Stimulated activated CD4-positive, alpha-beta T cell treated with anti-CD3 and anti-CD28 coated beads, Interleukin-4, amount 100 ng/mL, for 48 hours (primary cell): ENCODE results near the gene OR52E2.
"Not testable (repeated sequence)": the region's sequence is repeated elsewhere in the genome, so short reads cannot be mapped to it uniquely, and the experiment has no call there.

Experiments
- DNase-seq, 2 donors: peaks; one replicate each; pipeline ENCODE4 v3.0.0-alpha.2; 2020; ENCODE audit warnings: low read depth in 2 of 2

The OR52E2 gene

DNA sequence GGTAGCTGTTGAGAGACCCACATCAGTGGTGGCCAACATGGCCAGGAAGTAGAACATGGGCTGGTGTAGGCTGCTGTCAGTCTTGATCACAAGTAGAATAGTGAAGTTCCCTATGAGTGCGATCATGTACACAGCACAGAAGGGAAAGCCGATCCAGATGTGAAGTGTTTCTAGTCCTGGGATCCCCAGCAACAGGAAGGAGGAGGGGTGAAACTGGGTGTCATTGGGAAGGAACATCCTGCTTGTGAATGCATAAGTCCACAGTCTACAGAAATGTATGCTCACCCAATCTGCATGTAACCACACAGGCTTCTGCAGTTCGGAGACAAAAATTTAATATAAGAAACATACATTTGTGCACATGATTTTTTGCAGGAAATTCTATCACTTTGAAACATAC is at the start of gene OR52E2:
Gene OR52E2 (minus strand): TSS at position 237 of the 400 bp plus-strand sequence. CDS start 0 bp downstream, at position 237.
- no peak for DNase-seq

DNA sequence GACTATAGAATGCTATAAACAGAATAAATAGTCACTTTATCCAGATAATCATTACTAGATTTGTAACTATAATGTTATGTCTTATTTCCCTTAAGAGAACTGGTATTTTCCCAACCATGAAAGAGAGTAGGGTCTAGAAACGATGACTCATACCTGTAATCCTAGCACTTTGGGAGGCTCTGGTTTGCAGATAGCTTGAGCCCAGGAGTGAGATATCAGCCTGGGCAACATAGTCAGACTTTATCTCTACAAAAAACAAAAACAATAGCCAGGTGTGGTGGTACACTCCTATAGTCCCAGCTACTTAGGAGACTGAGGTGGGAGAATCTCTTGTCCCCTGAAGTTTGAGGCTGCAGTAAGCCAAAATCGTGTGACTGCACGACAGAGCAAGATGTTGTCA is 47.9 kb upstream of the OR52E2 start:
- DNase-seq: no peak

GRCh38 chr11:5103066-5103465 is 43.6 kb upstream of the OR52E2 start:
- no peak for DNase-seq

GRCh38 chr11:5102246-5102645 is 42.8 kb upstream of the OR52E2 start:
- no peak for DNase-seq

DNA sequence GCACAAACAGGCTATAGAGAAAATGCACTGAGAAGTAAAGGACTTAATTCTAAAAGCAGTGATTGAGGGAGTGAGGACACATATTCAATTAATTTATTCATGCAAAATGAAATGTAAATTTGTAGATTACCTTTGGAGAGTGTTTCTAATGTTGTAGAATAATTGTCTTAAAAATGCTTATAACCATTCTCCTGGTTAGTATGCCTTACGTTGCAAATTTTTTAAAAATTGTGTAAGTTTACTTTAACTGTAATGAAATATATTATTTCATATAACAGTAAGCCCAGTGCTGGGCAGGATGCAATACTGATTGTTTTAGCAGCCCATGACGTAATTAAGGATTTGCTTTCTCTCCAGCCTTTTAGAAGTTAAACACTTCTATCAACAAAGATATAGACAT is 36.6 kb upstream of the OR52E2 start:
- DNase-seq: no peak

GRCh38 chr11:5092821-5093585 is 33.6 kb upstream of the OR52E2 start:
- no peak for DNase-seq

- no peak for DNase-seq
These were observed 31.2 kb upstream of the OR52E2 start for GRCh38 chr11:5090668-5091067.

- DNase-seq: no peak
These were observed 29.1 kb upstream of the OR52E2 start for GRCh38 chr11:5088556-5088955.

GRCh38 chr11:5083602-5084001 is 24.2 kb upstream of the OR52E2 start:
- DNase-seq: no peak

DNA sequence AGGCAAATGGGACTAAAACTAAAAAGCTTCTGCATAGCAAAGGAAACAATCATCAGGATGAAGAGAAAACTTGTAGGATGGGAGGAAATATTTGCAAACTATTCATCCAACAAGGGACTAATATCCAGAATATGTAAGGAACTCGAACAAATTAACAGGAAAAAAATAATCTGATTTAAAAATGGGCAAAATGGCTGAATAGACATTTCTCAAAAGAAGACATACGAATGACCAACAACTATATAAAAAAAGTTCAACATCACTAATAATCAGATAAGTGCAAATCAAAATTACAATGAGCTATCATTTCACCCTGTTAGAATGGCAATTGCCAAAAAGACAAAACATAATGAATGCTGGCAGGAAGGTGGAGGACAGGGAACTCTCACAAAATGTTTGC is 22.0 kb upstream of the OR52E2 start:
- DNase-seq: no peak

DNA sequence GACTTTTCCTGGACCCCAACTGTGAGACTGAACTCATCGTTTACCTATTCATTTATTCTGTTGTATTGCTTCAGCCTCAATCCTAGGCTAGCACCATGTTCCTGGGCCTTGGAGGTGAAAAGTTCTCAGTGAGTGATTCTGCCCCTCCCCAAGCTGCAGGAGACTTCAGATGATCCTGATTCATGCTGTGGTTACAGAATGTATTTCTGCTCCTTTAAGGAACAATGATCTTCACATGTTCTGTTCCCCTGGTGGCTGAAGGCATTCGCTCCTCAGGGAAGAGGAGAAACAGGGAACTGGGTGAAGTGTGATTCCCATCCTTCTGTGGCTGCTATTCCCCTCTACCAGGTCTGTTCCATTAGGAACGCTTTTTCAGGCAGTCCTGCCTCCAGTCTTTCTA is 12.4 kb upstream of the OR52E2 start:
- no peak for DNase-seq

GRCh38 chr11:5069272-5069671 is 9.8 kb upstream of the OR52E2 start, which contains the start of gene OR52E1:
Gene OR52E1 (plus strand): TSS chr11:5069572.
- no peak for DNase-seq

GRCh38 chr11:5065027-5065426 is 5.6 kb upstream of the OR52E2 start:
- DNase-seq: no peak

- DNase-seq: not testable (repeated sequence)
These were observed 748 bp downstream of the OR52E2 start for GRCh38 chr11:5058679-5059078.

GRCh38 chr11:5046754-5047330 is 12.6 kb downstream of the OR52E2 start:
- no peak for DNase-seq

DNA sequence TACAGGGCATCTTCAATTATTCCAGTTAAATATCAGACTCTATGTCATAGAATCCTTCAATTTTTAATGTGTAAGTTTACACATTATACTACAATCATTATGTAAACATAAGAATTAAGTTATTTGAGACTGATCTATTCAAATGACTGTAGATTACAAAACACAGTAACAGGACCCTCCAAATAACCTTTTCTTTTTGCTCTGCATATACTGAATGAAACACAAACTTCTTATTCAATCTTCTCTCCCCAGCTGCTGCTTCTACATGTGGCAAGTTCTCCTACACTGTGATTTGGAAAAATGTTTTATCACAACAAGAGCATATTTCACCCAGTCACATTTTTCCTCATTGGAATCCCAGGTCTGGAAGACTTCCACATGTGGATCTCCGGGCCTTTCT is 13.2 kb downstream of the OR52E2 start, which contains the start of gene OR52J3:
Gene OR52J3 (plus strand): TSS at position 301 of the 400 bp plus-strand sequence. CDS start 0 bp downstream, at position 301.
- DNase-seq: no peak

- no peak for DNase-seq
These were observed 16.0 kb downstream of the OR52E2 start for GRCh38 chr11:5043380-5043779.

- DNase-seq: no peak
These were observed 17.3 kb downstream of the OR52E2 start for GRCh38 chr11:5042091-5042490.

DNA sequence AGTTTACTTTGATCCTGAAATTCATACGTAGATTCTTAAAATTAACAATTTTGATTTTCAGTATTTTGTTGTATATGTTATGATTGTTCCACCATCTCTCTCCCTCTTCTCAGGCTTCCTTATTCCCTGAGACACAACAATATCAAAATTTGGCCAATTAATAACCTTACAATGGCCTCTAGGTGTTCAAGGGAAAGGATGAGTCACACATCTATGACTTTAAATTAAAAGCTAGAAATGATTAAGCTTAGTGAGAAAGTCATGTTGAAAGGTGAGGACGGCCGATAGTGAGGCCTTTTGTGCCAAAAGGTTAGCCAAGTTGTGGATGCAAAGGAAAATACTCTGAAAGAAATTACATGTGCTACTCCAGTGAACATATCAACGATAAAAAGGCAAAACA is 18.6 kb downstream of the OR52E2 start:
- DNase-seq: no peak

GRCh38 chr11:5038341-5038740 is 21.1 kb downstream of the OR52E2 start:
- no peak for DNase-seq

DNA sequence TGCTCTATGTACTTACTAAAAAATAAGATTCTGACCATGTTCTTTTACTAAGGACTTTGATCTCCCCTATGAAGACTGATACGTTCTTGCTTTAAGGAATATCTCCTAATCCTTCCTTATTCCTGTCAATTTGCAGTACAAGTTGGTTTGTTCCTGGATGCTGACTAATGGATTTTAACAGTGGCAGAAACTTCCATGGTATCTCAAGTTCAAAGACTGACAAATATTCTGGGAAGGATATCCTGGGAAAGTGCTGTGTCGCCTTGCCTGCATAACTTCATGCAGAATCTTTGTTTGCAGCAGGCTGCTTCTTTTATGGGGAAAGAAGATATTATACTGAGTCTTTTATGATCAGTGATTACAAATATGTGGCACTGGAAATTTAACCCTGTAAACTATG is 21.5 kb downstream of the OR52E2 start:
- DNase-seq: no peak

DNA sequence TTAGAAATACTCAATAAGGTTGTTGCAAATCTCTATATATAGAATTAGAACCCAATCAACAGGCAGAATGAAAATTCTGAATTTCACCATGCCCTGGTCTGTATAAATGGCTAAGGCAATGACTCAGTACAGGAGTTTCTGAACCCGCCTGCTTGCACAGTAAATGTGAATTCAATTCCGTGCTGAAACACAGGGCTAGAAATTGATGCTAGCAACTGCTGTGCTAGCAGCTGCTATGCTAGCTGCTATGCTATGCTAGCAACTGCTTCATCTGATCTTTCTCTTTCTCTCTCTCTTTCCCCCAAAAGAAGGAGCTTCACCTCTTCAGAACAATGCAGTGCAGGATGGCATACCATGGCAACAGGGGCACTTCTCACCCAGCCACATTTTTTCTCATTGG is 22.8 kb downstream of the OR52E2 start:
- DNase-seq: no peak

- DNase-seq: no peak
These were observed 37.4 kb downstream of the OR52E2 start for GRCh38 chr11:5021996-5022395.
